HG03442 (cell line): ENCODE data around the gene UCKL1.
"Not testable (repeated sequence)": the region's sequence is repeated elsewhere in the genome, so short reads cannot be mapped to it uniquely, and the experiment has no call there.

ENCODE experiments used
- ATAC-seq: cut with Tn5 transposase; IDR thresholded peaks from one replicate; pipeline ENCODE4 v1.9.1; 2021; ENCODE audit warnings: mild to moderate bottlenecking, moderate library complexity; ENCODE audit not compliant: unreplicated experiment

Gene UCKL1

DNA sequence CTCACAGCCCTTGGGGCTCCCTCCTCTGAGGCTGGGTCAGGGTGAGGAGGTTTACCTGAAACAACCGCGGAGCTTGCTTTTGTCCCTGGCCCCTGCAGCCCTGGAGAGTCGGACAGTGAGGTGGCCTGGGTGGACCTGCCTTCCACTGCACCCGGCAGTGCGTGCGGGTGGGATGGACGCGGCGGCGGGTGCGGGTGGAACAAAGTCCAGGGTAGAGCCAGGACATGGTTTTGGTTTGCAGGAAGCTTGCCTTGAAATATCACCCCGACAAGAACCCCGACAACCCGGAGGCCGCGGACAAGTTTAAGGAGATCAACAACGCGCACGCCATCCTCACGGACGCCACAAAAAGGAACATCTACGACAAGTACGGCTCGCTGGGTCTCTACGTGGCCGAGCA, 27.1 kb downstream of the UCKL1 start:
- ATAC-seq: no peak

DNA sequence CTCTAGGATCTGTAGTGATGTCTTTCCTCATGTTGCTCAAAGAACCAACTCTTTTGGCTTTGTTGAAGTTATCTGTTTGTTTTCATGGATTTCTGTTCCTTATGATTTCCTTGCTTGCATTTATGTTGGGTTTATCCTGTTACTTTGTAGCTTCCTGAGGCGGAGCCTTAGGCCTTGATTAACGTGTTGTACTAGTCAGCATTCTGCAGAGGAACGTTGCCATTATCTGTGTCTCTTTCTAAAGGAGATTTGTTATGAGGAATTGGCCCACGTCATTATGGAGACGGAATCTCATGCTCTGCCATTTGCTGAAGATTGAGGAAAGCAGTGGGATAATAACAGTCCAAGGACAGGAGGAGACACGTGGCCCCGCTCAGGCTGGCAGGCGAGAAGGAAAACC, 29.9 kb downstream of the UCKL1 start:
- no peak for ATAC-seq

DNA sequence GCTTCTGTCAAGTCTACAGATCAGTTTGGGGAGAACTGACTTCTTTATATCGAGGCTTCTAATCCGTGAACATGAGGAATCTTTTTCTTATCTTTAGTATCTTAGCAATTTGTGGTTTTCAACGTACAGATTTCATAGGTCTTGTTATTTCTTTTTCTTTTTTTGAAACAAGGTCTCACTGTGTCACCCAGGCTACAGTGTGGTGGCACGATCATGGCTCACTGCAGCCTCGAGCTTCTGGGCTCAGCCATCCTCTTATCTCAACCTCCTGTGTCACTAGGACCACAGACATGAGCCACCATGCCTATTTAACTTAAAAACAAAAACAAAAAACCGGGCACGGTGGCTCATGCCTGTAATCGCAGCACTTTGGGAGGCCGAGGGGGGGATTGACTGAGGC, 32.0 kb downstream of the UCKL1 start:
- no peak for ATAC-seq

GRCh38 chr20:63923651-63924050, 32.6 kb downstream of the UCKL1 start:
- ATAC-seq: no peak

DNA sequence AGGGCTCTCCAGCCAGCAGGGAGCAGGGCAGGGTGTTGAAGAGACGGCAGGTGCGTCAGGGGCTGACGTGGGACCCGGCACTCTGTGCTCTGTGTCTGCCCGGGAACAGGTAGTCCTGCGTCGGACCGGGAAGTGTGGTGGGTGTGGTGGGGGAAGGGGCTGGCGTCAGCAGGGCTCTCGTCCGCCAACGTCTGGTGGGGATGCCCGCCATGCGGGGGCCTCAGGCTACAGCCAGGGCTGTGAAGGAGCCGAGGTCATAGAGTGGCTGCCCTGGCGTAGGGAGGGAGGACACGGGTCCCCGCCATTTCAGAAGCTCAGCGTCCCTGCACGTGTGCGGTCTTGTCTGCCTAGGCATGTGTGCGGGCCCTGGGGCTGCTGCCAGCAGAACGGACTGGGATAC, 36.0 kb downstream of the UCKL1 start:
- ATAC-seq: no peak

DNA sequence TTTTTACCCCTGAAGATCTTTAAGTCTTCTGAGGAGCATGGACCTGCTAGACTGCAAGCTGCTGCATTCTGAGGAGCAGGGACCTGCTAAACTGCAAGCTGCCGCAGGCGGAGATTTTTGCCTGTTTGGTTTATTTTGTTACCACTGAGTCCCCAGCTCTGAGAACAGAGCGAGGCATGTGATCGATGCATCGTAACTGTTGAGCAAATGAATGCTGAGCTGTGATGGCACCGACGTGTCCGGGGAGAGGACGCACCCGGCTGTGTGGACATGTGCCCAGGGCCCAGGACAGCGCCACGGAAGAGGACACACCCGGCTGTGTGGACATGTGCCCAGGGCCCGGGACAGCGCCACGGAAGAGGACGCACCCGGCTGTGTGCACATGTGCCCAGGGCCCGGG, 37.1 kb downstream of the UCKL1 start:
- ATAC-seq: no peak

GRCh38 chr20:63917811-63918210, 38.4 kb downstream of the UCKL1 start:
- ATAC-seq: no peak

GRCh38 chr20:63916371-63916939, 39.8 kb downstream of the UCKL1 start:
- not testable (repeated sequence) for ATAC-seq

- no peak for ATAC-seq
These were observed 40.7 kb downstream of the UCKL1 start for GRCh38 chr20:63915471-63915870.

DNA sequence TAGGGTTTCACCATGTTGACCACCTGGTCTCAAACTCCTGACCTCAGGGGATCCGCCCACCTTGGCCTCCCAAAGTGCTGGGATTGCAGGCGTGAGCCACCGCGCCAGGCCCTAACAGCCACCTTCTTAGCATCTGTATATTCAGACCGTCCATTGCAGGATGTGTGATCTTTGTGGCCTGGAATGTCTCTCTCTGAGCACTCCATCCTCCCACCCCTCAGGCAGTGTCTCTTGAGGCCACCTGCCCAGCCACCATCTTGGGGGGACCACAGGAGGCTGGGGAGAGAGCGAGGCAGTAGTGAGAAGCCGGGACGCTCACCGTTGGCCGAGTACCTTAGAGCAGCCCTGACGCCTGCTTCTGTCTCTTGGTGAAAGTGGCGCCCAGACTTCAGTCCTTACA, 42.4 kb downstream of the UCKL1 start:
- ATAC-seq: no peak

- ATAC-seq: no peak
These were observed 45.0 kb downstream of the UCKL1 start for GRCh38 chr20:63911176-63911575.

- ATAC-seq: no peak
These were observed 48.1 kb downstream of the UCKL1 start for GRCh38 chr20:63908008-63908682.

DNA sequence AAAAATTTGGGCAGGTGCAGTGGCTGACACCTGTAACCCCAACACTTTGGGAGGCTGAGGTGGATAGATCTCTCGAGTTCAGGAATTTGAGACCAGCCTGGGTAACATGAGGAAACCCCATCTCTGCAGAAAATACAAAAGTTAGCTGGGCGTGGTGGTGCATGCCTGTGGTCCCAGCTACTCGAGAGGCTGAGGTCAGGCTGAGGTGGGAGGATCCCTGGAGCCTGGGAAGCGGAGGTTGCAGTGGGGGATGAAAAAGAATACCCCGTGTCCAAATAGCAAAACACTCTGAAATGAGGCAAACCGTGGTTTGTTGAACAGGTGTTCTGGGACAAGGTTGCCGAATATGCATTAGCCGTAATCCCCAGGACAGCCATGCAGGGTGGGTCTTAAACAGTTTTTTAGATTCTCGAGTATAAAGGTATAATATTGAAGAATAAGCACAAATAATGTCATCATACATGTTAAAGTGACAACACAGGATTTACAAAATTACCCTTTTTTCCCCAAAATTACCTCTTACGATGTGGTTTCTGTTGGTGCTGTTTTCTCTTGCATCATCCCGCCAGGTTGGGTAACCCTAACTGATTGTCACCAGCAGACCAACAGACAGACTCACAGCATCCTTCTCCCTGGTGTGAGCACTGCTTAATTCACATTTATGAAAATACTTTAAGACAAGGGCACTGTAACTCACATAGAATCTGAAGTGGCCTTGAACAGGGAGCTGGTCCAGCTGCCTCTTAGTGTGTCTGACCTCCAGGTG, 52.2 kb downstream of the UCKL1 start:
- no peak for ATAC-seq

GRCh38 chr20:63900413-63900812, 55.8 kb downstream of the UCKL1 start:
- no peak for ATAC-seq

- no peak for ATAC-seq
These were observed 57.2 kb downstream of the UCKL1 start for GRCh38 chr20:63898882-63899558.

DNA sequence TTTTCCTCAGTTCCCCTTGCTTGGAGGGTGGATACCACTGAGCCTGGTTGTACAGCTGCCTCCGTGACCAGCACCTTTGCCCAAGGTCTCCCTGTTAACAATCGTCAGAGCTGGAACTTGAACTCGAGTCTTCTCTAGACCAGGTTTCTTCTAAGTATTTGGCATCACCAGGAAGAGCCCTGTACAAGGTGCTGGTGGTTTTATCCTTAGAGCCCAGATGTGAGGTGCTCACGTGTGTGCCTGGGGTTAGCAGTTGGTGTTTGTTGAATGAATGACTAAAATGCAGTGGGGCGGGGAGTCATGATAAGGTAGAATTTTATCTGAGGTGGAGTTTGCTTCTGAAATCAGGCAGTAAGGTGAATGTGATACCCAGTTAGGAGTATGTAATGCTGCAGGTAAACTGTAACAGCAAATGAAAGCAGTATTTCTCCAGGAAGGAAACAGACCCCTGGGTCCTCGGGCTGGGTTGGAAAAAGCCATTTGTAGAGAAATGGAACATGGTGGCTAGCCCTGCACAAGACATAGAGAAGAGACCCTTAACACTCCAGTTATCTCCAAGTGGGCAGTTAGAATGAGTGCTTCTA, 58.1 kb downstream of the UCKL1 start:
- ATAC-seq: no peak

DNA sequence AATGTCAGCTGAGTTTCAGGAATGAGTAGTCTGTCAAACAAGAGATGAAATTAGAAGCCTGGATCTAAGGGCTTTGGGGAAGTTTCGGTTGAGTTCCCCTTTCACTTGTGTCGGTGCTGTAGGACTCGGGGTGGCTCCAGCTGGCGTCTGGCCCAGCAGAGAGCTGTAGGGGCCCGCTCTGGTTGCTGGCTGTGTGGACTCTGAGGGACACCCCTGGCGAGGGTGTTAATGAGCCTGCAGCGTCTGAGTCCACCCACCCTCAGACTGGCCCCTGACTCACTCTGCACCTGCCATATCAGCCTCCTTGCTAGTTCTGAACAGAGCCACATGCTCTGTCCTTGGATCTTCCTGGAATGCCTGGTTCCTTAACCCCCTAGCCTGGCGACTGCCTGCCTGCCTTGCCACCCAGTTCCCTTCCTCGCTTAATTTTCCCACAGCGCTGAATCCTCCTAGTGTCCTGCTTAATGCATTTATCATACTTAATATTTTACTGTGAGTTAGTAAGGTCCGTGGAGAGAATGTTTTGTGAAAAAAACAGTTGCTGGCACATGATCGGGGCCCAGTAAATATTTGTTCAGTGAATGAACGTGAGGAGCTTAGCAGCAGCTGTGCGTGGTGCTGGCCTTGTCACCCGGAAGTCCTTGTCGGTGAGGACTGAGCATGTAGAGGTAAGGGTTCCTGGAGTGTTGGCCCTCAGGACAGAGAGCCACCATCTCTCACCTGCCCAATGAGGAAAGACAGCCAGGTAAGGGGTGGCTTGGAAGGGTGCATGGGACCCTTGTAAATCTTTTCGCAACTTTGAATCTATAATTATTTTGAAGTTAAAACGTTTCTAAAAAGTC, 59.7 kb downstream of the UCKL1 start:
- no peak for ATAC-seq

DNA sequence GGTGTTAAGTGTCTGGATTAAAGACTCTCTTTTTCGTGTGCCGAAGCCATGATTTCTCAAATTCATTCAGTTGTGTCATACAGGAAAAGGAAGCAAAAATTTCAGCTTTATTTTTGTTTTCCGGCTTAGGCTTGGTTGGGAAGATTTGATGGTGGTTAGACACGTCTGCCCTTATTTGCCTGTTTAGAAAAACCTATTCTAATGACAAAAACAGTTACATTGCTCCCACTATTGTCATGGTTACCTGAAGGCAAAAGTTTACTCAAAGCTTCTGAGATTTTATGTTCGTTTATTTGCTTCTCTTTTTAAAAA, 60.3 kb downstream of the UCKL1 start:
- ATAC-seq: no peak

DNA sequence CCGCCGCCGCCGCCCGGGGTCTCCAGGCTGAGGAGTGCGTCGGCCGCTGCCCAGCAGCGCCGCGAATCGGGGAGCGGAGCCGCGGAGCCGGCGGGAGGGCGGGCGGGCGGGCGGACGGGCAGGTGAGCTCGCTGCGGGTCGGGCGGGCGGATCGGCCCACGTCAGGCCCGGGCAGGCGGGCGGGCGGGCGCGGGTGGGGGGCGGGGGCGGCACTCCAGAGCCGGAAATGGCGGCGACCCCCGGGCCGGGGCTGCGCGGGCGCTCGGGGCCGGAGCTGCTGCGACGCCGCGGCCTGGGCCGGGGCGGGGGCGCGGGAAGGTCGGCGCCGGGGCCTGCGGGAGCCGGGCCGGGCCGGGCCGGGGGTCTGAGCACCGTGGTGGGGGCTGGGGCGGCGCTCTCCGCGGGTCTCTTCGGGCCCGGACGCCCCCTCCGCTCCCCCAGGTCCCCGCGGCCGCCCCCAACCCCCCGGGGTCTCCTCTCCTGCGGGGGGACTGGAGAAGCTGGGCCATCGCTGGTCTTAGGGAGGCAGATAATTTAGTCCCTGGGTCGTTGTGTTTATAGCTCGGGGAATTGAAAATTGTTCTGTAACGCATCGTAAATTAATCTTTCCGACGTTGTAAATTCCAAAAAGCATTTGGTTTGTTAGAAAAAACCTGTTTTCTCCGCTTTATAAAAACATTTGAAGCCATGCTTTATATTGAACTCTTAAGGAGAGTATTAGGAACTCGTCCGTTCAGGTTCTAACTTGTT, 60.8 kb downstream of the UCKL1 start:
- ATAC-seq: peak; percentile 23
